GM18505 (cell line): ENCODE measurements around the gene RUFY1.
A peak's percentile ranks its signal among the peaks of the same experiment; 100 is the strongest.

Experiments
- ATAC-seq: cut with Tn5 transposase; IDR thresholded peaks from one replicate; pipeline ENCODE4 v1.9.1; 2021; ENCODE audit not compliant: unreplicated experiment
- POLR2A ChIP-seq: IDR thresholded peaks from 4 replicates; pipeline ENCODE4 v1.6.1; 2011; ENCODE audit warnings: borderline replicate concordance; ENCODE audit not compliant: insufficient read depth, insufficient read length; ENCODE audit errors: extremely low read depth

Gene RUFY1

GRCh38 chr5:179559284-179560252, 9.2 kb downstream of the RUFY1 start:
- ATAC-seq: peak; percentile 99
- peak; percentile 94 for TF ChIP-seq POLR2A

GRCh38 chr5:179564526-179564925, 14.2 kb downstream of the RUFY1 start:
- no peak for ATAC-seq
- no peak for TF ChIP-seq POLR2A

GRCh38 chr5:179568721-179569120, 18.4 kb downstream of the RUFY1 start:
- no peak for ATAC-seq
- TF ChIP-seq POLR2A: no peak

- TF ChIP-seq POLR2A: no peak
- no peak for ATAC-seq
Observed at GRCh38 chr5:179572386-179572785, 22.0 kb downstream of the RUFY1 start.

GRCh38 chr5:179577286-179577960, 27.1 kb downstream of the RUFY1 start:
- ATAC-seq: no peak
- no peak for TF ChIP-seq POLR2A

- ATAC-seq: no peak
- no peak for TF ChIP-seq POLR2A
Observed at GRCh38 chr5:179585941-179586401, 35.6 kb downstream of the RUFY1 start.

GRCh38 chr5:179588166-179588565, 37.8 kb downstream of the RUFY1 start:
- no peak for TF ChIP-seq POLR2A
- ATAC-seq: no peak

- ATAC-seq: no peak
- TF ChIP-seq POLR2A: no peak
Observed at GRCh38 chr5:179595916-179596315, 45.6 kb downstream of the RUFY1 start.

- ATAC-seq: no peak
Observed at GRCh38 chr5:179596421-179596820, 46.1 kb downstream of the RUFY1 start.

GRCh38 chr5:179599100-179599499, 48.7 kb downstream of the RUFY1 start:
- no peak for ATAC-seq
- no peak for TF ChIP-seq POLR2A

More at GRCh38 chr5:179596421-179596820, 46.1 kb downstream of the RUFY1 start:
- TF ChIP-seq POLR2A: no peak

- no peak for ATAC-seq
- TF ChIP-seq POLR2A: no peak
Observed at GRCh38 chr5:179599566-179599965, 49.2 kb downstream of the RUFY1 start.

GRCh38 chr5:179599973-179600372, 49.6 kb downstream of the RUFY1 start:
- no peak for TF ChIP-seq POLR2A
- no peak for ATAC-seq

- no peak for ATAC-seq
- TF ChIP-seq POLR2A: no peak
Observed at GRCh38 chr5:179601871-179602625, 51.7 kb downstream of the RUFY1 start.
